Measurements from ENCODE around the gene CREBZF. TPM values are rescaled to one million over a fixed set of nuclear protein-coding genes. Genes with fewer than 3 reads are reported as not detected.

The CREBZF gene
- 10 to 100 TPM; 13.7 to 25.8 (median 20.2) TPM for total RNA-seq
- 10 to 100 TPM; 41.4 to 41.6 TPM for polyA plus RNA-seq

- intact Hi-C loops (cut with DNase I): no loop called here
- H3K4me1 ChIP-seq: peaks cover 5 to 28% (median 18%) of the 10 kb centered on the region in 3 donors
Measured at GRCh38 chr11:85664615-85665481, at the start of gene CREBZF. CREBZF (minus strand) TSS chr11:85665129; CDS start chr11:85664875, 254 bp downstream.

GRCh38 chr11:85712953-85713352, 48.0 kb upstream of the CREBZF start:
- ATAC-seq (no peak), FAIRE-seq (no peak), DNase-seq (no peak)
- intact Hi-C loops (cut with DNase I): no loop called here
- Histone ChIP-seq H3K9me3 (no peaks in the 10 kb centered on the region), H3K4me3 (no peak overlapping the region), H3K4me1 (no peaks in the 10 kb centered on the region), H3K27me3 (no peaks in the 10 kb centered on the region), H3K27ac (no peak overlapping the region), H3K36me3 (no peaks in the 10 kb centered on the region)
- WGBS, 2 donors: 74 to 81% methylated on average over 3 of the region's 3 CpGs
- no peak for TF ChIP-seq CTCF (IDR thresholded peaks at IDR 0.05)

More at GRCh38 chr11:85664615-85665481, at the start of gene CREBZF:
- FAIRE-seq: peak; percentile 70
- Histone ChIP-seq H3K4me3 (peak within 1 kb of the TSS; percentile 66 to 89 (median 78)), H3K36me3 (peaks cover 0 to 6% (median 0%) of the 10 kb centered on the region in 3 donors), H3K9me3 (no peaks in the 10 kb centered on the region), H3K27ac (peak within 1 kb of the TSS; percentile 97 to 99 (median 98)), H3K27me3 (no peaks in the 10 kb centered on the region)
- TF ChIP-seq CTCF (IDR thresholded peaks at IDR 0.05): no peak
- ATAC-seq: peak; percentile 90 to 97 (median 94)
- DNase-seq: peak; percentile 93 to 97 (median 95)
- 0 to 1% methylated on average over 58 to 67 of the region's 67 CpGs for WGBS, 2 donors

GRCh38 chr11:85710917-85711316, 46.0 kb upstream of the CREBZF start:
- H3K9me3 ChIP-seq: no peaks in the 10 kb centered on the region
- no peak for DNase-seq
- ATAC-seq: no peak
- H3K27me3 ChIP-seq: no peaks in the 10 kb centered on the region
- no peak overlapping the region for H3K4me3 ChIP-seq
- no peak for TF ChIP-seq CTCF (IDR thresholded peaks at IDR 0.05)
- no peak for FAIRE-seq
- 40 to 49% methylated on average over 5 of the region's 5 CpGs for WGBS, 2 donors
- intact Hi-C loops (cut with DNase I): no loop called here
- no peaks in the 10 kb centered on the region for H3K4me1 ChIP-seq
- H3K36me3 ChIP-seq: no peaks in the 10 kb centered on the region
- no peak overlapping the region for H3K27ac ChIP-seq

- Histone ChIP-seq H3K36me3 (no peaks in the 10 kb centered on the region), H3K4me3 (no peak overlapping the region), H3K4me1 (no peaks in the 10 kb centered on the region), H3K9me3 (no peaks in the 10 kb centered on the region), H3K27ac (no peak overlapping the region), H3K27me3 (no peaks in the 10 kb centered on the region)
- no peak for FAIRE-seq
- no peak for TF ChIP-seq CTCF (IDR thresholded peaks at IDR 0.05)
- DNase-seq: no peak
- intact Hi-C loops (cut with DNase I): no loop called here
- 83 to 90% methylated on average over 5 of the region's 5 CpGs for WGBS, 2 donors
- ATAC-seq: no peak
Measured at GRCh38 chr11:85709941-85710702, 45.2 kb upstream of the CREBZF start.
